Limb (tissue), 2 donors: ENCODE data around the gene EBP.
A peak's percentile ranks its signal among the peaks of the same experiment; 100 is the strongest.
"Not testable (repeated sequence)": the region's sequence is repeated elsewhere in the genome, so short reads cannot be mapped to it uniquely, and the experiment has no call there.

Experiments used
- DNase-seq, 2 donors: peaks; one replicate each; pipeline ENCODE4 v3.0.0-alpha.2; 2016; ENCODE audit errors: extremely low spot score in 2 of 2

Gene EBP

GRCh38 chrX:48522291-48522690 lies 683 bp downstream of the EBP start:
- DNase-seq = no peak

DNA sequence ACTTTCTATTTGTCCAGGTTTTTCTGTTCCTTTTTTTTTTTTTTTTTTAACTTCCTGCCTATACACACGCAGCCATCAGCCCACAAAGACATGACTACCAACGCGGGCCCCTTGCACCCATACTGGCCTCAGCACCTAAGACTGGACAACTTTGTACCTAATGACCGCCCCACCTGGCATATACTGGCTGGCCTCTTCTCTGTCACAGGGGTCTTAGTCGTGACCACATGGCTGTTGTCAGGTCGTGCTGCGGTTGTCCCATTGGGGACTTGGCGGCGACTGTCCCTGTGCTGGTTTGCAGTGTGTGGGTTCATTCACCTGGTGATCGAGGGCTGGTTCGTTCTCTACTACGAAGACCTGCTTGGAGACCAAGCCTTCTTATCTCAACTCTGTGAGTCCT lies 2.1 kb downstream of the EBP start:
- DNase-seq = no peak

GRCh38 chrX:48525853-48526252 lies 4.2 kb downstream of the EBP start:
- not testable (repeated sequence) for DNase-seq

DNA sequence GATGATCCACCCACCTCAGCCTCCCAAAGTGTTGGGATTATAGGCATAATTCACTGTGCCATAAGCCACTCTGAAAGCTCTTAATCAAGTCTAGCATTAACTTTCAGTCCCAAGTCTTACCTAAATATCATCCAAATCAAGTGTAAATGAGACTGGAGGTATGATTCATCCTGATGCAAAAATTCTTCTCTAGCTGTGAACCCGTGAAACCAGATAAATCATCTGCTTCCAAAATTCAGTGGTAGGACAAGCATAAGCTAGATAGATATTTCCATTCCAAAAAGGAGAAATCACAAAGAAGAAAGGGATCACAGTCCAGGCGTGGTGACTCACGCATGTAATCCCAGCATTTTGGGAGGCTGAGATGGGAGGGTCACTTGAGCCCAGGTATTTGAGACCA lies 9.1 kb downstream of the EBP start:
- no peak for DNase-seq

GRCh38 chrX:48531358-48531959 lies 9.9 kb downstream of the EBP start:
- DNase-seq = no peak

- DNase-seq = no peak
Observed at GRCh38 chrX:48532161-48532560, 10.6 kb downstream of the EBP start.

GRCh38 chrX:48533165-48533564 lies 11.6 kb downstream of the EBP start:
- DNase-seq = no peak

DNA sequence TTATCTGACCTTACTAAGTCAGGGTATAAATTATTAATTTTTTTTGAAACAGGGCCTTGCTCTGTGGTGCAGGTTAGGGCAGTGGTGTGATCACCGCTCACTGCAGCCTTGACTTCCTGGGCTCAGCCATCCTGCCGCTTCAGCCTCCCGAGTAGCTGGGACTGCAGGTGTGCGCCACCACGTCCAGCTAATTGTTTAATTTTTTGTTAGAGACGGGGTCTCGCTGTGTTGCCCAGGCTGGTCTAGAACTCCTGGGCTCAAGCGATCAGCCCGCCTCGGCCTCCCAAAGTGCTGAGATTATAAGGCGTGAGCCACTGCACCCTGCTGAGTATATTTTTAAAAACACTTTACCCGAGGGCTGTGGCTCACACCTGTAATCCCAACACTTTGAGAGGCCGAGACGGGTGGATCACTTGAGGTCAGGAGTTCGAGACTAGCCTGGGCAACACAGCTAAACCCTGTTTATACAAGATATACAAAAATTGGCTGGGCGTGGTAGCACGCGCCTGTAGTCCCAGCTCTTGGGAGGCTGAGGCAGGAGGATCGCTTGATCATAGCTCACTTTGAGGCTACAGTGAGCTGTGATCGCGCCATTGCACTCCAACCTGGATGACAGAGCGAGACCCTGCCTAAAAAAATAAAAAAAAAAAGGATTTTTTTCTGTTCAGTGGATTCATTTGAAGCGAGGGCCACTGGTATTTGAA lies 17.2 kb downstream of the EBP start:
- DNase-seq = no peak

DNA sequence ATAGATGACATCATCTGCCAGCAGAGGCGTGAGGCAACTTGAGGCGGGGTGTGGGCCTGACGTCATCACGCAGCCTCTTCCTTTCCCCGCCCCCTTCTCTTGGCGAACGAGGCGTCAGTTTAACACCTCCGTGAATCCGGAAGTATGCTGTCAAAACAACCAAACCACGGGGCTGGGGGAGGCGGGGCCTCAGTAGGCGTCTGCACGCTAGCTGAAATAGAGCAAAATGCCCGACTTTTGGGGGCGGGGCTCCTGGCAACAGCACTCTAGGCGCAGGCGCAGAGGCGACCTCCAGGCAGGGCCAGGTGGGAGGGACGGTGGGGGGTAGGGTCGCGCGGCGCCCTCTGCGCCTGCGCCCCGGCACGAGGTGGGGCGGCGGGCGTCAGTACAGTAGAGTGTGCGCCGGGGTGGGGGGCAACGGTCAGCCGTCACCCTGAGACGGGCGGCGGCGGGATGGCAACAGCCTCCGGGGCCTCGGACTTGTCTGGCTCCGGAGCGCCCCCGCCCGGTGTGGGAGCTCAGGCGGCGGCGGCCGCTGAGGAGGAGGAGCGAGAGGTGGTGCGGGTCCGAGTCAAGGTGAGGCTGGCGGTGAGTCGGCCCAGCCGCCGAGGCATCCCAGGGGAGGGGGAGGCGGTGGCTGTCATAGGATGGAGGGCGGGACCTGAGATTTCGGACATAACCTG lies 17.9 kb downstream of the EBP start, which contains the start of gene TBC1D25:
Gene TBC1D25 (plus strand): TSS at position 370 of the 683 bp plus-strand sequence. CDS start 84 bp downstream, at position 454.
- peak; percentile 89 to 95 for DNase-seq

DNA sequence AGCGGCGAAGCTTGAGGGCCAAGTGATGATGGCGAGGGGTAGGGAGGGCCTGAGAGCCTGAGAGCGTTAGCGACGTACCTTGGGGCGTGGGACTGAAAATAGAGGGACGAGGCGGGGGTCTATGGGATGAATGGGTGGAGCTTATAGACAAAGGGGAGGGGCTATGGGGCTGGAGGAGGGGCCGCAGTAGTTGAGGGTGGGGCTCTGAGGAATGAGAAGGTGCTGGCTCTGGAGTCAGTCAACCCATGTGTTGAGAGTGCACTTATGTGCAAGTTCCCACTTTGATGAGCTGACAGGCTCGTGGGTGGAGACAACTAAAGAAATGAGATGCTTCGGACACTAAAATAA lies 18.4 kb downstream of the EBP start:
- DNase-seq = peak in 1 of 2 donors; percentile 8

DNA sequence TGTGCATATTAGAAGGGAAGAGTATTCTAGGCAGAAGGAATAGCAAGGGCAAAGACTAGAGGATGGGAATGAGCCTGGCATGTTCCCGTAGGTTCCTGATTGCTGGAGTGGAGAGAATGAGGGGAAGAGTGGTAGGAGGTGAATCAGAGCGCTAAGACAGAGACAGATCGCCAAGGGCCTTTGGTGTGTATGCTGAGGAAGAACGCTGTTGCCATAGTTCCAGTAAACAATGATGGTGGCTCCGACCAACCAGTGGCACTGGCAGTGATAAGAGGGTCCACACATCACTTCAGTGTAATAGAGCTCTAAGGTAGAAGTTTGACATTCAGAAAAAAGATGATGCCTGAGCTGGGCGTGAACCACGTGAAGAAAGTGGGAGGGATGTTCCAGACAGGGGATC lies 18.9 kb downstream of the EBP start:
- DNase-seq = no peak

- no peak for DNase-seq
Observed at GRCh38 chrX:48541140-48541814, 19.7 kb downstream of the EBP start.

- DNase-seq = no peak
Observed at GRCh38 chrX:48548871-48549270, 27.3 kb downstream of the EBP start.

- DNase-seq = not testable (repeated sequence)
Observed at GRCh38 chrX:48555731-48556325, 34.2 kb downstream of the EBP start.

GRCh38 chrX:48558271-48558670 lies 36.7 kb downstream of the EBP start:
- DNase-seq = no peak

DNA sequence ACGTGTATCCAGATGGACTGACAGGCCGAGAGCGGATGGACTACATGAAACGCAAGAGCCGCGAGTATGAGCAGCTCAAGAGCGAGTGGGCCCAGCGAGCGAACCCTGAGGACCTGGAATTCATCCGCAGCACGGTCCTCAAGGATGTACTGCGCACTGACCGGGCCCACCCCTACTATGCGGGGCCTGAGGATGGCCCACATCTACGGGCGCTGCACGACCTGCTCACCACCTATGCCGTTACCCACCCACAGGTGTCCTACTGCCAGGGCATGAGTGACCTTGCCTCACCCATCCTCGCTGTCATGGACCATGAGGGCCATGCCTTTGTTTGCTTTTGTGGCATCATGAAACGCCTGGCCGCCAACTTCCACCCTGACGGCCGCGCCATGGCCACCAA lies 38.0 kb downstream of the EBP start:
- DNase-seq = no peak

DNA sequence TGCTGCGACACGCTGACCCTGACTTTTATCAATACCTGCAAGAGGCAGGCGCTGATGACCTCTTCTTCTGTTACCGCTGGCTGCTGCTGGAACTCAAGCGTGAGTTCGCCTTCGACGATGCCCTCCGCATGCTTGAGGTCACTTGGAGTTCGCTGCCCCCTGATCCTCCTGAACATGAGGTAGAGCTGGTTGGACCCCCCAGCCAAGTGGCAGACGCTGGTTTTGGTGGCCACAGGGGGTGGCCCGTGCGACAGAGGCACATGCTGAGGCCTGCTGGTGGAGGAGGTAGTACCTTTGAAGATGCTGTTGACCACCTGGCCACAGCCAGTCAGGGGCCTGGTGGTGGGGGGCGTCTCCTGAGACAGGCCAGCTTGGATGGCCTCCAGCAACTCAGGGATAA lies 38.4 kb downstream of the EBP start:
- no peak for DNase-seq

DNA sequence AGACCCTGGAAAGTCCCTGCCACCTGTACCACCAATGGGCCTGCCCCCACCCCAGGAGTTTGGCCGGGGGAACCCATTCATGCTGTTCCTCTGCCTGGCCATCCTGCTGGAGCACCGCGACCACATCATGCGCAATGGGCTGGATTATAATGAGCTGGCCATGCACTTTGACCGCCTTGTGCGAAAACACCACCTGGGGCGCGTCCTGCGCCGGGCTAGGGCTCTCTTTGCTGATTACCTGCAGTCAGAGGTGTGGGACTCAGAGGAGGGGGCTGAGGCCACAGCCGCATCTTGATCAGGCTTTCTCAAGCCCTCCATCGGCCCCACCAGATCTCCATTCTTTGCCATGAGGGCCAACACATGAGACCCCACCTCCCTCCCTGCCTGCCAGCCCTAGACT lies 39.1 kb downstream of the EBP start:
- no peak for DNase-seq

GRCh38 chrX:48569958-48570357 lies 48.4 kb downstream of the EBP start:
- DNase-seq = no peak

DNA sequence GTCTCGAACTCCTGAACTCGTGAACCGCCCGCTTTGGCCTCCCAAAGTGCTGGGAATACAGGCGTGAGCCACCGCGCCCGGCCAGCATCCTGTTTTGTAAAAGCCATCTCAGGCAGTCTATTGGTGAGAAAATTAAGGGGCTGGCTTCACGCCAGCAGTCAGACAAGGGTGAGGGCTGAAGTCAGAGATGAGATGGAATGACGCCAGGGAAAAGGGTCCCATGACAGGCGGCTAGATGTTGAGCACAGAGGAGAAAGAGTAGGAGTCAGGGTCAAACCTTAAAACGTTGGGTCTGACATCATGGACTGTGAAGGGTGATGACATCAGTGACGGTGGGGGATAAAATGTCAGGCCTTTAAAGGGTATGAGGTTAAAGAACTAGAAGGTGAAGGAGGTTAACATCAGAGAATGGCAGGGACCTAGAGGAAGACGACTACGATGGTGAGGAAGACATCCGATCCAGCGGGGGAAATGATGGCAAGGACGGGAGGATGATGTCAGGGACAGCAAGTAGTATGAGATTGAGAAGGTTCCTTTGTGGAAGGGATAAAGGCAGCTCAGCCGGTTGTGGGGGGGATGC lies 52.2 kb downstream of the EBP start:
- DNase-seq = peak in 1 of 2 donors; percentile 56
